ENCODE results near the gene PHTF2. TPM values are rescaled to one million over a fixed set of nuclear protein-coding genes. Genes with fewer than 3 reads are reported as not detected.
A peak's percentile ranks its signal among the peaks of the same experiment; 100 is the strongest.
"Not testable (repeated sequence)": the region's sequence is repeated elsewhere in the genome, so short reads cannot be mapped to it uniquely, and the experiment has no call there.

Gene PHTF2
- total RNA-seq, 4 donors from 2014 or later, result 8.6 to 54.5 (median 14.5) TPM

DNA sequence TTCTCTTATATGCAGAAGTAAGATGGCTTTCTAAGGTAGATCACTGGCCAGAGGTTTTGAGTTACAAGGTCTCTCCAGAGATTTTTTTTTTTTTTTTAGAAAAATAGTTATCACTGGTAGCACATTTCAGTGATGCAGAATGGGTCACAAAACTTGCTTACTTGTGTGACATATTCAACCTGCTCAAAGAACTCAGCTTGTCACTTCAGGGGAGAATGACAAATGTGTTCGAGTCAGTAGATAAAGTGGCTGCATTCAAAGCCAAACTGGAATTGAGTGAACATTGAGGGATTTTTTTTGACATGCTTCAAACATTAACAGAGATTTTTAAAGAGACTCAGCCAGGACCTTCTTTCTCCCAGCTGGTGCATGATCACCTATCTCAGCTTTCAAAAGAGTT lies 33.4 kb downstream of the PHTF2 start:
- no peaks in the 10 kb centered on the region for H3K9me3 ChIP-seq
- peak overlapping the region in 1 of 4 donors; percentile 13 for H3K27ac ChIP-seq
- H3K27me3 ChIP-seq, result no peaks in the 10 kb centered on the region
- no peak overlapping the region for H3K4me3 ChIP-seq
- no peak for DNase-seq
- no peak for TF ChIP-seq POLR2A (IDR thresholded peaks at IDR 0.05)
- TF ChIP-seq CTCF (IDR thresholded peaks at IDR 0.05), result no peak
- H3K36me3 ChIP-seq, result no peaks in the 10 kb centered on the region
- no peaks in the 10 kb centered on the region for H3K4me1 ChIP-seq

DNA sequence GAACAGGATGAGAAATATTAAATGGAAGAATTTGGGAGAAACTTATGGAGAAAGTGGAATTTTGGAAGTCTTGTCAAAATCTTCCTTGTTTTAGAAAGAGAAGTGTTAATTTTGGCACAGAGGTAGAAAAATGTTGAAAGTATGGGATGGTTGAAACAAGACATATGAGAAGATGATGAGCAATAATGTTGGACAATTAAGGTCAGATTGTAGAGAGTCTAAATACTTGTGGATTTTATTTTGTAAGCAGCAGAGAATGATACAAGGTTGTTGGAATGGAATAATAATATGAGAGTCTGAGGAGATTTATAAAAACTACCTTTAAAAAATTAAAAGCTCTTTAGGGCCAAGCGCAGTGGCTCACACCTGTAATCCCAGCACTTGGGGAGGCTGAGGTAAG lies 34.6 kb downstream of the PHTF2 start:
- Histone ChIP-seq H3K9me3 (no peaks in the 10 kb centered on the region), H3K4me1 (peaks cover 0 to 5% (median 0%) of the 10 kb centered on the region in 4 donors), H3K4me3 (no peak overlapping the region), H3K27me3 (no peaks in the 10 kb centered on the region), H3K27ac (peak overlapping the region in 1 of 4 donors; percentile 1), H3K36me3 (no peaks in the 10 kb centered on the region)
- DNase-seq, result no peak
- TF ChIP-seq CTCF (IDR thresholded peaks at IDR 0.05) (no peak), POLR2A (IDR thresholded peaks at IDR 0.05) (no peak)

- not testable (repeated sequence) for H3K27me3 ChIP-seq
These were observed 37.9 kb downstream of the PHTF2 start for GRCh38 chr7:77836425-77836824.

DNA sequence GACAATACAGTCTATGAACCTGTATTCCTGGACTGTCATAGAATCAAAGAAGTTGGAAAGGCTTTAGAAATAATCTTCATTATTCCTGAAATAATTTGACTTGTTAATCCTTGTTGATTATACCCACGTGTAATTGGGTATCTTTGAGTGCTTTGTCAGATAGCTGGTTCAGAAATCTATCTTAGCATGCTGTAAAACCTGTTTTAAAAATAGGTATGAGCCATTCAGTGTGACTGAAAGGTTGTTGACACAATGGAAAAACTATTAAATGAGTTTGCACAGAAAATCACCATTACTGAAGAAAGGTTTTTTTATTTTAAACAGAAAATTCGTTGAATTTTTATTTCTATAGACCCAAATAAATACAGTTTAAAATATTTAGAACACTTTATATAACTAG lies 38.7 kb downstream of the PHTF2 start:
- Histone ChIP-seq H3K9me3 (no peaks in the 10 kb centered on the region), H3K4me1 (peaks cover 0 to 8% (median 0%) of the 10 kb centered on the region in 4 donors), H3K36me3 (no peaks in the 10 kb centered on the region), H3K4me3 (no peak overlapping the region), H3K27me3 (no peaks in the 10 kb centered on the region), H3K27ac (no peak overlapping the region)
- no peak for DNase-seq
- TF ChIP-seq POLR2A (IDR thresholded peaks at IDR 0.05) (no peak), CTCF (IDR thresholded peaks at IDR 0.05) (no peak)

More at GRCh38 chr7:77836425-77836824, 37.9 kb downstream of the PHTF2 start:
- not testable (repeated sequence) for DNase-seq, H3K36me3 ChIP-seq, H3K9me3 ChIP-seq, H3K4me1 ChIP-seq, H3K4me3 ChIP-seq, H3K27ac ChIP-seq

- TF ChIP-seq POLR2A (IDR thresholded peaks at IDR 0.05) (no peak), CTCF (IDR thresholded peaks at IDR 0.05) (no peak)
- no peaks in the 10 kb centered on the region for H3K9me3 ChIP-seq
- H3K4me1 ChIP-seq, result peaks cover 0 to 8% (median 0%) of the 10 kb centered on the region in 4 donors
- no peak overlapping the region for H3K4me3 ChIP-seq
- no peak for DNase-seq
- H3K27ac ChIP-seq, result no peak overlapping the region
- no peaks in the 10 kb centered on the region for H3K36me3 ChIP-seq
- no peaks in the 10 kb centered on the region for H3K27me3 ChIP-seq
These were observed 39.4 kb downstream of the PHTF2 start for GRCh38 chr7:77837966-77838365.

DNA sequence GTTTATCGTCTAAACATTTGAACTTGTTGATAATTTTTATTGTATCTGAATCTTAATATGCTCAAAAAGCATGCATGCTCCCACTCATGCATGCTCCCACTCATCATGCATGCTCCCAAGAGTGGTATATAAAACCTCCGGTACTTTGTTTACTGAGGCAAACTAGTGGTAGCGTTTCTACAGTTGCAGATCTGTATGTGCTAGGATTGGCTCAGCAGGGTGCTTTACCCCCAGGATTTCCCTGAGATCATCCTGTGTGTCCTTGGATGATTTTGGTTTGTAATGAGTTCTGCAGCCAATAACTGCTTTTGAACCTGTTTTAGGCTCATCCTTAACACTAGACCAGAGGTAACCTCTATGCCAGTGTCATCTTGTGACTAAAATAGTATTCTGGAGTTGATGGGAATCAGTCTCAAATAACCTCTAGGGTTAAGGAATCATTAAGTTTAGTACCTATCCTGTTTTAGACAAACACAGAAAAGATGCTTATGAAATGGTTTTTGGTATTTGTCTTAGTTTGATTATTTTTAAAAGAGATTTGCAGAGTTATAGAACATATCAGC lies 40.4 kb downstream of the PHTF2 start:
- Histone ChIP-seq H3K4me1 (peaks cover 0 to 8% (median 0%) of the 10 kb centered on the region in 4 donors), H3K9me3 (no peaks in the 10 kb centered on the region), H3K36me3 (no peaks in the 10 kb centered on the region), H3K27me3 (no peaks in the 10 kb centered on the region), H3K27ac (no peak overlapping the region), H3K4me3 (no peak overlapping the region)
- DNase-seq, result no peak
- no peak for TF ChIP-seq CTCF (IDR thresholded peaks at IDR 0.05)
- no peak for TF ChIP-seq POLR2A (IDR thresholded peaks at IDR 0.05)

Data from Peyer's patch (tissue), 4 donors.